Activated T-helper 1 cell treated with Interleukin-2 at 50 U/mL for 16 hours (primary cell): Measurements from ENCODE around the gene PDE6B.
"Not testable (repeated sequence)": the region's sequence is repeated elsewhere in the genome, so short reads cannot be mapped to it uniquely, and the experiment has no call there.

Experiments used
- DNase-seq: peaks from one replicate; pipeline ENCODE4 v3.0.0-alpha.2; 2020; ENCODE audit warnings: low read depth

The PDE6B gene

DNA sequence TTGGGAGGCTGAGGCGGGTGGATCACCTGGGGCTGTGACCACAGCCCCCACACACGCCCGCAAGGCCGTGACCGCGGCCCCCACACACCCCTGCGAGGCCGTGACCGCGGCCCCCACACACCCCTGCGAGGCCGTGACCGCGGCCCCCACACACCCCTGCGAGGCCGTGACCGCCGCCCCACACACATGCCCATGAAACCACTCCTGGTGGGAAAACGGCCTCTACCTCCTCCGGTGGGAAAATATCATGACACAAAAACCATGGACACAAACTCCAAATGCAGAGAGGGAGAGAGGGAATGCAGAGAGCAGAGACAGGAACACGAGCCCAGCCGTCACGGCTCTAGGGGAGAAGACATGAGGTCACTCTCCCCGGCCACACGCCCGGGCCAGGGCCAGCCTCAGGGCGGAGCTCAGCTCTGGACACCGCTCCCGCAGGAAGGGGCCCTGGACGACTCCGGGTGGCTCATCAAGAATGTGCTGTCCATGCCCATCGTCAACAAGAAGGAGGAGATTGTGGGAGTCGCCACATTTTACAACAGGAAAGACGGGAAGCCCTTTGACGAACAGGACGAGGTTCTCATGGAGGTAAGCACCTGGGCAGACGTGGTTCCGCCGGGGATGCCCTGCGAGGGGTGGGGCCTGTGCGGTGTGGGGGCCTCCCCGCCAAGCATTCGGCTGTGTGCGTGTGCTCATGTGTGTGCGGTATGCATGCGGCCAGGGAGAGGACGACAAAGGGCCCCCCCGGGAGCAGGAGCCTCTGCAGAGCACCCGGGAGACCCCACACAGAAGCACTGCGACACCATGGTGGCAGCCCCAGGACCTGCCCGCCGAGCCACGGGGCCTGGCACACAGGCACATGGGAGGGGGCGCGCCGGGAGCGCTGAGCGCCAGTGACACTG lies 31.3 kb downstream of the PDE6B start:
- no peak for DNase-seq

DNA sequence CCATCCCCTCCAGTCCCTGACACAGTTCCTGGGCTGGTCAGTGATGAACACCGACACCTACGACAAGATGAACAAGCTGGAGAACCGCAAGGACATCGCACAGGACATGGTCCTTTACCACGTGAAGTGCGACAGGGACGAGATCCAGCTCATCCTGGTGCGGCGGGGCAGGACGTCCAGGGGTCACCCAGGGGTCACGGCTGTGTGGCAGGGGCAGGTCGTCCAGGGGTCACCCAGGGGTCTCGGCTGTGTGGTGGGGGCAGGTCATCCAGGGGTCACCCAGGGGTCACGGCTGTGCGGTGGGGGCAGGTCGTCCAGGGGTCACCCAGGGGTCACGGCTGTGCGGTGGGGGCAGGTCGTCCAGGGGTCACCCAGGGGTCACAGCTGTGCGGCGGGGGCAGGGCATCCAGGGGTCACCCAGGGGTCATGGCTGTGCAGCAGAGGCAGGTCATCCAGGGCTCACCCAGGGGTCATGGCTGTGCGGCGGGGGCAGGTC lies 32.0 kb downstream of the PDE6B start:
- DNase-seq, result no peak

DNA sequence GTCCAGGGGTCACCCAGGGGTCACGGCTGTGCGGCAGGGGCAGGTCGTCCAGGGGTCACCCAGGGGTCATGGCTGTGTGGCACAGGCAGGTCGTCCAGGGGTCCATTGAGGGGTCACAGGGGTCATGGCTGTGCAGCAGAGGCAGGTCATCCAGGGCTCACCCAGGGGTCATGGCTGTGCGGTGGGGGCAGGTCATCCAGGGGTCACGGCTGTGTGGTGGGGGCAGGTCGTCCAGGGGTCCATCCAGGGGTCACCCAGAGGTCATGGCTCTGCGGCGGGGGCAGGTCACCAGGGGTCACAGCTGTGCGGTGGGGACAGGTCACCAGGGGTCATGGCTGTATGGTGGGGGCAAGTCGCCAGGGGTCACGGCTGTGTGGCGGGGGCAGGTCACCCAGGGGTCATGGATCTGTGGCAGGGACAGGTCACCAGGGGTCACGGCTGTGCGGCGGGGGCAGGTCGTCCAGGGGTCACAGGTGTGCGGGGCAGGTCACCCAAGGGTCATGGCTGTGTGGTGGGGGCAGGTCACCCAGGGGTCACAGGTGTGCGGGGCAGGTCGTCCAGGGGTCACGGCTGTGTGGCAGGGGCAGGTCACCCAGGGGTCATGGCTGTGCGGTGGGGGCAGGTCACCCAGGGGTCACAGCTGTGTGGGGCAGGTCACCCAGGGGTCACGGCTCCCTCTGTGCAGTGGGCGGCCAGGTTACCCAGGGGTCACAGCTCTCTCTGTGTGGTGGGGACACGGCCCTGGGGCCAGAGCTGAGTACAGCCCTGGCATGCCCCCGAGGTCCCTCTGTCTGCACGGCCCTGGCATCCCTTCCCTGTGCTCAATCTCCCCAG lies 32.7 kb downstream of the PDE6B start:
- no peak for DNase-seq

DNA sequence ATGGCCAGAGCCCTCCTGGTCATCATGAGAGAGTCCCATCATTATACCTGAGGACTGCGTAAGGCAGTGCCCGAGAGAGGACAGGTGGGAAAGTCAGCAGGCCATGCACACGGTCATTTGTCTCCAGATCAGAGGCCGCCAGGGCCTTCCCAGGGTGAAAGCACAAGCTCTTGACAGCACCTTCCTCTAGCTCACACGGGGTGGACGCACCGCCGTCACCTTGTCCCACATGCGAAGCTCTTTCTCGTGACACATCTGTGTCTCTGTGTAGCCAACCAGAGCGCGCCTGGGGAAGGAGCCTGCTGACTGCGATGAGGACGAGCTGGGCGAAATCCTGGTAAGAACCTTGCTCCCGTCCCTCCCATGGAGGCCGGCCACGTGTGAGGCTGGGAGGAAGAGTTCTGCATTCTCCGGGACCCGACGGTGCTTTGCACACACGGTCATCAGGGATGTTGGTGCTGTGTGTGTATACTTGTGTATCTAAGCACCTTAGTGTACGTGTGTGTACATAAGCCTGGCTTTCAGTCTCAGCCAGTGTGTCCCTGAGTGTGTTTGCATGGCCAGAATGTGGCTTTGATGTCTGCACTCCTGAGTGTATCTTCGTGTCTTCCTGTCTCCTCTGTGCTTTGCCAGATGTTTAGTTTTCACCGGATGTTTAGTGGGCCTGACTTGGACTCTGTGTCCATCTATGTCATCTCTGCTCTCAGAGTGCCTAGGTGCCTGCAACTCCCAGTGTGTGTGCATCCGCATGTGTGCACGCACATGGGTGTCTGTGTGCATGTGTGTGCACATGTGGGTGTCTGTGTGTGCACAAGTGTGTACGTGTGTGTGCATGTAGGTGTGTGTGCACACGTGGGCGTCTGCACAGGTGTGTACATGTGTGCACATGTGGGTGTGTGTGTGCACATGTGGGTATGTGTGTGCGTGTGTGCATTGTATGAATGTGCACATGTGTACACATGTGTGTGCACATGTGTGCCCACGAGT lies 33.6 kb downstream of the PDE6B start:
- no peak for DNase-seq

DNA sequence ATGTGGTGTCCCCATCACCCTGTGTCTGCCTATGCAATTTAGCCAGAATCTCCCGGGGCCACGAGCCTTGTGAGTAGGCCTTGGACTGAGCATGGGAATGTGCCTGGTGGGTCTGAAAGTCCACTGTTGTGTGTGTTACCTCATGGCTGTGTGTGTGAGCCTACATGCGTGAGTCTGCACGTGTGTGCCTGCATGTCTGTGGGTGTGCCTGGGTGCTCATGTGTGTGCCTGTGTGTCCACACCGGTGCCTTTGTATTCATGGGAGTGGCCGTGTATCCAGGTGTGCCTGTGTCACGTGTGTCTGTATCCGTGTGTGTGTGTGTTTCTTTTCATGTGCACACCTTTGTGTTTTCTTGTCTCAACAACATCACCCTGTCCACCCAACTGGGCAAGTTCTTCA lies 34.5 kb downstream of the PDE6B start:
- DNase-seq, result no peak

DNA sequence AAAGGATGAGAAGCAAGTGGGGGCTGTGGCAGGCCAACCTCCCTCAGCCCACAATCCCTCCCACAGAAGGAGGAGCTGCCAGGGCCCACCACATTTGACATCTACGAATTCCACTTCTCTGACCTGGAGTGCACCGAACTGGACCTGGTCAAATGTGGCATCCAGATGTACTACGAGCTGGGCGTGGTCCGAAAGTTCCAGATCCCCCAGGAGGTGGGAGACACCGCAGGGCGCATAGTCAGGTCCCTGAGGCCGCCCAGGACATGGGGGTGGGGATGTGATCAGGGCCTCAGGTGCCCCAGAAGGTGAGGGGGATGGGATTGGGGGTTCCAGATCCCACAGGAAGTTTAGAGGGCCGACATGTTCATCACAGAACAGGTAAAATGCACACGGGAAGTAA lies 35.0 kb downstream of the PDE6B start:
- DNase-seq, result no peak

DNA sequence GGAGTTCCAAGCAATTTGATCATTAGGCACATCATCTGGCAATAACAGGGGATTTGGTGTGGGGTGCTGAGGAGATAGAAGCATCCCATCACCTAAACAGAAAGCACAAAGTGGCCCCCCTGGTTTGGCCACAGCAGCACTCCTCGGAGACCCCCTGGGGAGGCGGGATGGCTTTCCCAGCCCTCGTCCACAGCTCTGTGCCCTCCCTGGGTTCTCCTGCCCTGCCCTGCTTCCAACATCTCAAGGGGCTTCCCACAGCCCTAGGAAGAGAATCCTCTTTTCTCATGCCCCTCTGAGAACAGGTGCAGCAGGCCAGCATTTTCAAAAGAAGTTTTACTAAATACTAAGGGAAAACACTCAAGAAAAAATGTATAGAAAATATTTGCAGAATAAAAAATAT lies 35.9 kb downstream of the PDE6B start:
- no peak for DNase-seq

DNA sequence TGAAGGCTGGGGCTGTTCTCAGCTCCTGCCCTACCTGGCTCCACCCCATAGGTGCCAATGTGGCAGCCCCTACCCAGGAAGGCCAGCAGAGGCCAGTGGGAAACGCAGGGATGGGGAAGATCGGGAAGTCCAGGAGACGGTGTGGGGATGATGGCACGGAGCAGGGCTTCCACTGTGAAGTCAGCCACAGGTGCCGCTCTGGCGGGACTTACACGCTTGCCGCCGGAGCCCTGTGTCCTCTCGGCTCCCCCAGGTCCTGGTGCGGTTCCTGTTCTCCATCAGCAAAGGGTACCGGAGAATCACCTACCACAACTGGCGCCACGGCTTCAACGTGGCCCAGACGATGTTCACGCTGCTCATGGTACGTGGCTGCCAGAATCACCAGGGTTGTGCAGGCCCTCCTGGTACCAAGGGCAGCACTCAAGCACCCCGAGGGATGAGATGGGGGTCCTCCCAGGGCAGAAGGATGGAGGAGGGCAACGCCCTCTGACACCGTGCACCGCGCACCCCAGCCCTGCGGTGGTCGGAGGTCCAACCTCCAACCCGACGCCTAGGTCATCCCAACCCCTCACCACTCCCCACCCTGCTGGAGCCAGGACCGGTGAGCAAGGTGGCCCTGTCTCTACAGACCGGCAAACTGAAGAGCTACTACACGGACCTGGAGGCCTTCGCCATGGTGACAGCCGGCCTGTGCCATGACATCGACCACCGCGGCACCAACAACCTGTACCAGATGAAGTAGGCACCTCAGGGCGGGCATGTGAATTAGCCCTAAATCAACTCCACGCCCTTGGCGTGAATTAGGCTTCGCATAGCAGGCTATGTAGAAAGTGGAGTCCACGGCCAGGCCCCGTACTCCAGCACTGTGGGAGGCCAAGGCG lies 36.7 kb downstream of the PDE6B start:
- no peak for DNase-seq

DNA sequence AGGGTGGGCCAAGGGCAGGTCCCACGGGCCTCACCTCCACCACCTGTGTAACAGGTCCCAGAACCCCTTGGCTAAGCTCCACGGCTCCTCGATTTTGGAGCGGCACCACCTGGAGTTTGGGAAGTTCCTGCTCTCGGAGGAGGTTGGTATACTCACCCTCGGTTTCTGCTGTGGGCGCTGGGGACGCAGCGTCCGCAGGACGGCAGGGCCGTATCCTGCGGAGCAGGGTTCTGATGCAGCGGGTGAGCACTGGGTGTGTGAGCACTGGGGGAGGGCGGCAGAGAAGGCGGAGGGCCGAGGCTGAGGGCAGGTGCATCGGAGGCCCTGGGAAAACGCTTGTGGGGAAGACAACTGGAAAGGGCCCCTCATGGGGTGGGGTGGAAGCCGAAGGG lies 37.7 kb downstream of the PDE6B start:
- no peak for DNase-seq

DNA sequence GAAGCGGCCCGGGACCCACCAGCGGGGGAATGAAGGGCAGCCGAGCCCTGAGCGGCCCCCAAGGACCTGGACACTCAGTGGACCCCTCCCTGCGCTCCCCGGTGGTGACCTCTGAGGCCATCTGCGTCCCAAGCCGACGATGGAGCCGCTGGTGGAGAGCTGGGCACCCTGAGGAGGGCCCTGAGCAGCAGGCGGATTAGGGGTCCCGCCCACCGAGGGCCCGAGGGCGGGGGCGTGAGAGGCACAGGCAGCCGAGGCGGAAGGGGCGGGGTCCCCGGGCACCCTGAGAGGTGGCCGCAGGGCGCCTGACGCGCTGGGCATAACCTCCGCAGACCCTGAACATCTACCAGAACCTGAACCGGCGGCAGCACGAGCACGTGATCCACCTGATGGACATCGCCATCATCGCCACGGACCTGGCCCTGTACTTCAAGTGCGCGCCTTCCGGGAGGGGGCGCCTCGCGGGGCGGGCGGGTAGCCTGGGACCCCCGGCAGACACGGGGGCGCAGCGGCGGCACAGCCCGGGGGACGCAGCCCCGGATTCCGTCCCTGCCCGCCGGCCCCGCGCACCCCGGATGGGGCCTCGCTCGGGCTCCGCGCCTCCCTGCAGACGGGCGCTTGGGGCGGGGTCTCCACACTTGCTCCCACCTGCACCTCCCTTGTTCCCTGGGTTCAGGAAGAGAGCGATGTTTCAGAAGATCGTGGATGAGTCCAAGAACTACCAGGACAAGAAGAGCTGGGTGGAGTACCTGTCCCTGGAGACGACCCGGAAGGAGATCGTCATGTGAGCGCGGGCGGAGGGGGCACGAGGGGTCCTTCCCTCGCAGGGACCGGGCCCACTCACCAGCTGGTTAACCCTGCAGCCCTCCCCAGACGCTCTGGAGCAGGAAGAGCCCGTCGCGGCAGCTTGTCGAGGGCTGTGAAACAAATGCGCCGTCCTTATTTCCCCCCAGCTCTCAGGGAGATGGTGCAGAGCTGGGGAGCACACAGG lies 38.4 kb downstream of the PDE6B start:
- peak; percentile 66 for DNase-seq

DNA sequence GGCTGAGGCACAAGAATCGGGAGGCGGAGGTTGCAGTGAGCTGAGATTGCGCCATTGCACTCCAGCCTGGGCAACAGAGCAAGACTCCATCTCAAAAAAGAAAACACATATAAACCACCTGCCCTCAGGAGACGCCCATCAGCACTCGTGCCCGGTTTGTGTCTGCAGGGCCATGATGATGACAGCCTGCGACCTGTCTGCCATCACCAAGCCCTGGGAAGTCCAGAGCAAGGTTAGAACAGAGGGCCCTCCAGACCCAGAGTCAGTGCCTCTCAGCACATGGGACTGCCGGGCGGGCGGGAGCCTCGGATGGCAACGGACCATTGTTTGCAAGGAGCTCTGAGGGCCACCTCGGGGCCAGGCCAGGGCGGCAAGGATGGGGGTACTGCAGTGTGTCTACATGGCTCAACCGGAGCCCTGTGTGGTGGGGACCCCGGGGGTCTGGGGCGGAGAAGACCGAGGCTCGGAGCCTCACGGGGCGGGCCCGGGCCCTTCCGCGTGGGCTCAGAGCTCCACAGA lies 39.4 kb downstream of the PDE6B start:
- no peak for DNase-seq

DNA sequence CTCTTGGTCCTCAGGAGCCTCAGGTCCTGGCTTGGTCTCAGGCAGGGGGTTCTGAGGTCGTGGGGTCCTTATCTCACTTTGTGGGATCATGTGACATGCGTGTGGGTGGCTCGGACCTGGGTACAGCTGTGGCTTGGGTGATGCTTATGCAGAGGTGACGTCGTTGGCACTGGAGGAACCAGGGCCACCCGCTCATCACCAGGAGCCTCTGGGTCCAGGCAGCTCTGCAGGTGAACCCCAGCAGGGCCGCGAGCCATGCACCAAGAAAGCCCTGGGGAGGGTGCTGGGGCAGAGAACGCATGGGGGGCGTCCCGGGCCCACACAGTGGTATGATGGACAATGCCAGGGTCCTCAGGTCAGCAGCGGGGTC lies 40.0 kb downstream of the PDE6B start:
- DNase-seq, result no peak

DNA sequence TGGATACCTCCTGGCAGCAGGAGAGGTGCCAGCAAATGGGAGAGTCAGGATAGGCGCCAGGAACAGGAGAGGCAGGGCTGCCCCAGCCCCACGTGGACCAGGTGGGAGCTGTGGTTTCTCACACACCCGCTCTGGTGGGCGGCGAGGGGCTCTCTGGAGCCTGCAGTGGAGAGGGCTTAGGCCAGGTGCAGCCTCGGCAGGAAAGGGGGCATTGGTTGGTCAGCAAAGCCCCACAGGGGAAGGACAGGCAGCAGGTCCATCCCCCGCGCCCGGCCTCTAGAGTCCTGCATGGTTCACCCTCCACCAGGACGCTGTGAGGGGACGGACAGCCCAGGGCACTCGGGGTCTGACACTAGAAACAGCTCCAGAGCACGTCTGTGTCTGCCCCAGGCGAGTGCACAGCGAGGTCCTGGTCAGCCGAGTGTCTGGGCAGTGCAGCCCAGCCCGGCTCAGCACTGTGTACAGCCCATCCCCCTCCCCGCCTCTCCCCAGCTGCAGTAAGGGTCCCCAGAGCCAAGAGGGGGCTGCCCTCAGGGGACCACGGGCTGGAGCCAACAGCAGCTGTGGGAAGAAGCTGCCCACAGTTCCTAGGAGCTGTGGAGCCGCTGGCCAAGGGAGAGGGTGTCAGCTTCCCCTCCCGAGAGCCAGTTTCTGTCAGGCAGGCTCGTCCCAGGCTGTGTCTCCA lies 40.5 kb downstream of the PDE6B start:
- DNase-seq, result no peak

DNA sequence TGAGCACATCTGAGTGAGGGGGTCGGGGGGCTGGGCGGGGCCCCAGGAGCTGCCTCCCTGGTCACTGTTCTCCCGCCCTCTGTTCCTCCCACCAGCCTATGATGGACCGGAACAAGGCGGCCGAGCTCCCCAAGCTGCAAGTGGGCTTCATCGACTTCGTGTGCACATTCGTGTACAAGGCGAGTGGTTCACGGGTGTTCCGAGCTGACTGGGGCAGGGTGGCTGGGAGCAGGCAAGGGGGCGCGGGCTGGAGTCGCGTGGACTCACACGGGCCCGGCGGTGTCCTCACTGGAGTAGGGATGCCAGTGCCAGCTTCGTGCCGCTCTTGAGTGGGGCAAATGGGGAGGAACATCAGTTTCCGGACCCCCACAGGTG lies 41.0 kb downstream of the PDE6B start:
- DNase-seq, result no peak

DNA sequence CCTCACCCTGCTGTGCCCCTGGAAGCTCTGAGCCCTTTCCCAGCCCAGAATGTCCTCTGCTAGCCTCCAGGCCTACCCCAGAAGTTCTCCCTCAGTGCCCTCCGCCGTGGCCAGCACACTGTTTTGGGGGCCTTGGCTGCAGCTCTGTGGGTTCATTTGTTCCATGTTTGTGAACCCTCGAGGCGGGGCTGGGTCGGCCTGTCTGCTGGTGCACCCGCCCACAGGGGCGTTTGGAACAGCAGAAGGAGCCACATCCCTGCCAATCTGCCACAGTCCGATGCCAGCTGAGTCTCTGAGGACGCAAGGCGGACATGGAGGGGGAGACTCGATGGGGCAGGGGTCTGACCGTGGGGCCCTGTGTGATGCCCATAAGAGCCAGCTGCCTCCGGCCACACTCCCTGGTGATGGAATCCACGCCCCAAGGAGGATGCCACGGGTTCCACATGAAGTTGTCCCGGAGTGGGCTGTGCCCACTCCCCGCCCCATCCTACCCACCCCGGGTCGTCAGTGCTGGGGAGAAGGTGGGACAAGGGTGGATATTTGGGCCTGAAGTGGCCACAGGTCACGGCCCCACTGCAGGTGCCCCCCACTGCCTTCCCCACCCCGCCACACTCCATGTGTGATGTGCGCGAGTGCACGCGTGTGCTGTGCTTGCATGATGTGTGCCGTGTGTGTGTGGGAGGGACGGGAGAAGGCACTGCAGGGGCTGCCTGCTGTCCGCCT lies 41.6 kb downstream of the PDE6B start:
- DNase-seq, result no peak

DNA sequence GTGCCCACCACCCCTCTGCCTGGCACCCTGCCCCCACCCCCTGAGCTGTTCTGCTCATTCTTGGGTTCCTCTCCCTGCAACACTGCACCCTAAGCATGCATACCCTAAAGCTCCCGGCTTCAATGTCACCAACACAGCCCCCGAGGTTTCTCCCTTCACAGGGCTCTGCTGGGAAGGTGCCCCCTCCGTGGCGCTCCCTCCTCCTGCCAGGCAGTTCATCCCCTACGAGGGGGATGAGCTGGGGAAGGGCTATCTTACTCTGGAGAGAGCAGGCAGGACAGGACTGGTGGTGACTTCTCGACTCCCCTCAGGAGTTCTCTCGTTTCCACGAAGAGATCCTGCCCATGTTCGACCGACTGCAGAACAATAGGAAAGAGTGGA lies 42.2 kb downstream of the PDE6B start:
- DNase-seq, result no peak

DNA sequence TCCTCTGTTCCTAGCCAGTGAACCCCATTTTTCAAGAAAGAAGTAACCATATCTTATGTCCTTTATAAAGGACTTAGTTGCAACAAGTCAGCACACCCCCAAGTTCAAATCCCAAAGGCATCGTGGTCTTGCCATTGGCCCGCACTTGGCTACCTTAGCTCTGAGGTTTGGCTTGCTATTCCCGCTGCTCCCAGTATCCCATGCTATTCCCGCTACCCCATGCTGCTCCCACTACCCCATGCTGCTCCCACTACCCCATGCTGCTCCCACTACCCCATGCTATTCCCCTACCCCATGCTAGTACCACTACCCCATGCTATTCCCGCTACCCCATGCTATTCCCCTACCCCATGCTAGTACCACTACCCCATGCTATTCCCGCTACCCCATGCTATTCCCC lies 42.8 kb downstream of the PDE6B start:
- not testable (repeated sequence) for DNase-seq
